ENCODE data around the gene WDR54. TPM values are rescaled to one million over a fixed set of nuclear protein-coding genes. Genes with fewer than 3 reads are reported as not detected.

Gene WDR54, protein sequence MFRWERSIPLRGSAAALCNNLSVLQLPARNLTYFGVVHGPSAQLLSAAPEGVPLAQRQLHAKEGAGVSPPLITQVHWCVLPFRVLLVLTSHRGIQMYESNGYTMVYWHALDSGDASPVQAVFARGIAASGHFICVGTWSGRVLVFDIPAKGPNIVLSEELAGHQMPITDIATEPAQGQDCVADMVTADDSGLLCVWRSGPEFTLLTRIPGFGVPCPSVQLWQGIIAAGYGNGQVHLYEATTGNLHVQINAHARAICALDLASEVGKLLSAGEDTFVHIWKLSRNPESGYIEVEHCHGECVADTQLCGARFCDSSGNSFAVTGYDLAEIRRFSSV
- total RNA-seq = 57.2 and 60.2 TPM in 2 replicates

DNA sequence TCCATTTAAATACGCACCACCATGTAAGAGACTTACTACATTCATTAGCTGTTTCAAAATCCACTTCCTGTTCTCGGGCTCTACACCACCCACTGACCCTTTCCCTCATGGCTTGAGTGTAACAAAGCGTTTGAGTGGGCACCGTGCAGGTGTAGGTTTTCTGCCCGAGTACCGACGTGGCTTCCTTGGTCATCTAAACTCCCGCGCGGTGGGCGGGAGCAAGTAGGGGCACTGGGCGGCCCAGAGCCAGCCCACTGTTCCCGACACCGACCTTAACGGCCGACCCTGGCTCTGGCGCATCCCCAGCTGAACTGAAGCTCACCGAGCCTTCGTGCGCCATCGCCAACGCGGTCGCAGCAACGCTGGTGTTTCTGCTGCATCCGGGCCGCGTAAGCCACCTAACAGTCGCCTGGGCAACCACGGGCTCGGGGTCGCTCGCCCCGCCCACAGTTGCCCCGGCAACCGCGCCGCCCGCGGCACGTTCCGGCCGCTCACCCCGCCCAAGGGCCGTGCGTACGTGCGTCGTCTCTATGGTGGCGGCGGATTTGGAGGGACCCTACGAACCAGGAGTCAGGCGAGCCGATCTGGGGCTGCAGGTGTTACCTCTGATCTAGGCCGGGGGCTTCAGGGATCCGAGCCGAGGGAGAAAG is at the start of gene WDR54, which contains the start of gene C2orf81:
Gene WDR54, plus strand, starts transcription at position 510 of the 650 bp plus-strand sequence. CDS start 424 bp downstream, outside the sequence.
Gene C2orf81, minus strand, starts transcription at position 399 of the 650 bp plus-strand sequence. Its CDS starts 59 bp downstream, at position 340.
- intact Hi-C loops (cut with micrococcal nuclease) = loop anchor here (1.0 to 2.0 kb wide), 14 partner anchors 29 to 1188 kb away; partner anchors contain the start of genes AUP1, DGUOK, DOK1 and HTRA2

DNA sequence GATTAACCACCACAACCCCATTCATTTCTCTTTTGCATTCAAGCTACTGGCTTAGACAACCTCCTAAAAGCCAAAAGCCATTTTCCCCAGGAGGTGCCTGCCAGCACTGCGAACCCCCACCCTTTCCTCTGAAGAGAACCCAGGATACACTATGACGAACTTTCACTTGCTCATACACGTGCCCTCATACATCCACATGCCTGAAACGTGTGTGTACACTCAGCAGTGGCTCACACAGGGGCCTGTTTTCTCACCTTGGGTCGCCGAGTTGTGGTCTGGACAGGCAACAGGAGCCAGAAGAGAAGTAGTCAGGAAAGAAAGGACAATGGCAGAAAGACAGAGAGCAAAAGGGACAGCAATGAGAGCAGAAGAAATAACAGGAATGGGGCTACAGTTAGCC is 48.9 kb upstream of the WDR54 start:
- intact Hi-C loops (cut with micrococcal nuclease) = no loop called here

DNA sequence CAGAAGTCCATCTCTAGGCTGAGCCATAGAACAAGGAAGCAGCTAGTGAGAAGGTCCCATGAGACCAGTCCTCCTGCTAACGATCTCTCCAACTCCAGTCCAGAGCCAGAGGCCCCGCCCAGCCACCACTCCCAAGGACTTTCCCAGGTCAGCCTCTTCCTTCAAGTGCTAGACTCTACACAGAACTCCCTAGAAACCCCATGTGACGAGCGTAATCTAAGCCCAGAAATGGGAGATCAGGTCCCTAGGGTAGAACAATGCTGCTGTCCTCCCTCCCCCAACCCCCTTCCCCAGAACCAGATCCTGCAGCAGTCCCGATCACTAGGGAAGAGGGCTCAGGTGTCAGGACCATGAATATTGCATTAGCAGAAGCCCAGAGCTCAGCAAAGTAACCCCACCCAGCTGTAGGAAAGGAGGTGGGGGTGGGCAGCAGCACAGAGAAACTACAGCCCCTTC is 48.3 kb upstream of the WDR54 start:
- intact Hi-C loops (cut with micrococcal nuclease) = no loop called here

DNA sequence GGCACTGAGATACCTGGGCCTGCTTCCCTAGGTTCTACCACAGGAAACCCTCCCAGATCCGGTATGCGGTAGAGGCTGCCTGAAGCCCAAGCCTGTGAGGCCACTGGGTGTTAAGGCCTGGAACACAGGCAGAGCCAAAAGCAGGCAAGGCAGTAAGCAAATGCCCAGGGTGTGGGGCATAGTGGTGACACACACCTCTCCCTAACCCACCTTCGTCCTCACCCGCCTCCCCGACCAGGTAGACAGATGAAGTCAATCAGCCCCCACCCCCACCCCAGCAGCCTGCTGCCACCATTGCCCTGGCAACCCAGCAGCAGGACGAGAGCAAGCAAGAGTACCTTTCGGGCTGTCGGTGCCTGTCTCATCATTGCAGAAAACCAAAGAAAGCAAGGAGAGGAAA is 47.5 kb upstream of the WDR54 start:
- intact Hi-C loops (cut with micrococcal nuclease) = no loop called here

DNA sequence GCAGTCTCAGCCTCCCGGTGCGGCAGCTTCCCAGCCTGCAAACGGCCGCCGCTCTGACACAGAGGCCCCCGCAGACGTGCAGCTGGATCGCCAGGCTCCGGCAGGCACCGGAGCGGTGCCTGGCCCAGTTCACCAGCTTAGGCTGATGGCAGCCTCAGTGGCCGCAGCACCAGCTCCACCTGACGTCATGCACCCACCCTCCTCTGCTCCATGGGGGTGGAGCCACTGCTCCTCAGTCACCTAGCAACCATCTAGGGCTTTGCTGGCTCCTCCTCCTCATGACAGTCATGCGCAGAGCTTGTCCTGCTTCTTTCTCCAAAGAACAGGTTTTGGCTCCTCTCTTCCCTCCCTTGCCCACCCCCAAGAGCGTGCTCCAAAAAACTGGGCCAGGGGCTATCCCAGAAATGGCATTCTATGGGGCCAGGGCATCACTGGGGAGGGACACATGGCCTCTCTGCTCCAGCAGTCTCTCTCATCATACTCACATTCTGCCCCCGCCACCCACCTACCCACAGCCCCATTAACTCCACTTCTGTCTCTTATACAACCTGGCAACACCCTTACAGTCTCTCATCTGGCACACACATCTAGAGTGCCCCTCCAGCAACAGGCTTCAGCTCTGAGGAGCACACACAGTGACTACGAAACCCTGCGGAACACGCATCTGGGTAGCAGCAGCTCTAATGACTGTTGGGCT is 46.9 kb upstream of the WDR54 start:
- intact Hi-C loops (cut with micrococcal nuclease) = no loop called here

DNA sequence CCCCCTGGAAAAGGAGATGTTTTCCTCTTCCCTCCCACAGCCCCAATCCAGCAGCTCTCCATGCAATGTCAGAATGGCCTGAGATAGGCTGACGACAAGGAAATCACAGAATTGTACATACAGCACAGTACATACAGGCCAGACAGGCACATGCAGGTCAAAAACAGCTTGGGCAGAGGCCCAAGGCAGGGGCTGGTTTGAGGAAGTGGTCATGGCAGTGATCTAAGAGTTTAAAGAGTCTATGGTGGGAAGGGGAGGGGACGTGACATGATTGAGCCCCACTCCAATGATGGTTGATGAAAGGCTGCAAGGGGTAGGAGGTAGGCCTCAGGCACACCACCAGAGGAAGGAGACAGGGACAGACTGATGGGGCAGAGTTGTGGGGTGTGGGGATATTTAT is 45.7 kb upstream of the WDR54 start:
- intact Hi-C loops (cut with micrococcal nuclease) = no loop called here

DNA sequence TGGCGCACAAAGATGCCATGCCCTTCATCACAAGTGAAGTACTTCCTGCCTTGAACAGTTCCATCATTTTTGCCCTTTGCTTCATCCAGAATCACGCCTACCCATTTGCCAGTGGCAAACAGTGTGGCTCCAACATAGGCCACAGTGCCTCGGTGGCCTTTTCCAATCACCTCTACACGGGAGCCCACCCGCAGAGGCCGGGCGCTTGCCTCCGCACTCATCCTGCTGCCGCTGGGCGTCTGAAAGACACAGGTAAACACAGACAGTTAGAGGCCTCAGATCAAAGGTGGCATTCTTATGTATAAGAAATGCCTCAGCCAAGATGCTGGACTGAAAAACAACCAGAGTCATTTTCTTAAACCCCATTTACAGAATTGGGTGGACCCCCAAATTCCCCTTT is 43.5 kb upstream of the WDR54 start:
- intact Hi-C loops (cut with micrococcal nuclease) = no loop called here

DNA sequence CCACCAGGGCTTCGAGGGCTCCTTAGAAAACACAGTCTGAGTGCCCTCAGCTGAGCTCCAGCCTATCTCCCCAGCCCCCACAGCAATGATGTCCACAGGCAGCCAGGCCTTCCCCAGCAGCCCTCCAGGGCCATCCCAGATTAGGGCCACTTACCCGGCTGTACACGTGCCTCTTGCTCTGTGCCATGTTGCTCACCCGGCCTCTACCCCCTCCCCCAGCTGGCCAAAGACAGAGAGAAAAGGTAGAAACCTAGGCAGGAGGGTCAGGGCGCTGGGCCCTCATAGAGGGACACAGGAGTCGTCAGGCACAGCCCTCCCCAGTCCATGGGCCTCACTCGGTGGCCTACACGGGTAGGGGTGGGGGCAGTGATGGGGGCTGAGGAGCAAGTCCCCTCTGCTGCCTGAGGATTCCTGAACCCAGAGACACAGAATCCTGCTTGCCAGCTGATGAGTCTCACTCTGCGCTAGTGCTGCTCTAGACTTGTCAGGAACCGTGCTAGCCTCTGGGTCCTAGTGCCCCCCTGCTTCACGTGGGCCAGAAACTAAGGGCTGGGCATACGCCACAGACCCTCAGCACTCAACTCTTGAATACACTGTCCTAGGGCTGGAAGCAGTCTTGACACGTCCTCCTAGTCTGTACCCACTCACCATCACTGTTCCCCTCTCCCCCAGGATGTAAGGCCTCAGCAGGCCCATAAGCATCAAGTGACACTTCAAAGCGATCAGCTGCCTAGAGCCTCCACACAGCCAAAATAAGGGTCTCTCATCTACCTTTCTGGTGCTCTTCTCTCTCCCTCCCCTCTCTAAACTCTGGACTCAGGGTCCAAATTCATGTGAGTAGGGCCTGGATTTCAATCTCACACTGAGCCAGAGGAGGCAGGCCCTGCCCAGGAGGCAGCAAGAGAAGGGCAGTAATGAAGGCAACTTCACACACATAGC is 41.4 kb upstream of the WDR54 start, which contains the start of gene DCTN1:
Gene DCTN1, minus strand, starts transcription at position 461 of the 939 bp plus-strand sequence. Its CDS starts 274 bp downstream, at position 187.
- intact Hi-C loops (cut with micrococcal nuclease) = loop anchor here (1.0 kb wide), 1 partner anchor 11 kb away; no protein-coding TSS in a partner anchor

DNA sequence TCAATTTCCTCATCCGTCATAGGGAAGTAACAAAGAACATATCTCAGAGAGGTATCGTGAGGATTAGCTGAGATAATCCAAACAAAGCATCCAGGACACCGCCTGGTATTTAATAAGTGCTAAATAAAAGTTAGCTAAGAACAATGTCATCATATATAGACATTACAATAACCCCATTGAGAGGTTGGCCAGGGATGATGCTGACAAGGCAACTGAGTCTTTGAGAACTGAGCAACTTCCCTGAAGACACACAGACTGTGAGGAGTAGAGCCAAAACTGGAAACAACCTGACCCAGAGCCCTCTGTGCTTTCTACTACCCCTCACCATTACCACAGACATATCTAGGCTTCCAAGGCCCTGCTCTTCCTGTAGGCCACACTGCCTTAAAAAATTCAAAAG is 39.8 kb upstream of the WDR54 start:
- intact Hi-C loops (cut with micrococcal nuclease) = no loop called here

DNA sequence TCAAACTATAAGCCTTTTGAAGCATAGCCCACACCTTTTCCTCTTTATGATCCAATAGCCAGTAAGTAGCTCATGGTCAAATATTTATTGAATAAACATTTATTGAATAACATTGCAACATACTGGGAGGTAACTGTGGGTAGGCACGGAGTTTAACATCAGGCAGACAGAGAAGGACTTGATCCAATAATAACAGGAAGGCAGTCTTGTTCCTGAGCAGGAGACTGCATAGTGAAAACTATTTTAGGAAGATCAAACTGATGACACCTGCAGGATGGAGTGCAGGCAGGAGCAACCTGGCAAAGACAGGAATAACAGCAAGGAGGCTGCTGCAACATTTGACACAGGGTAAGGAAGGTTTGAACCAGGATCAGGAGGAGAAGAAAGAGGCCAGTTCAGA is 38.3 kb upstream of the WDR54 start:
- intact Hi-C loops (cut with micrococcal nuclease) = no loop called here

DNA sequence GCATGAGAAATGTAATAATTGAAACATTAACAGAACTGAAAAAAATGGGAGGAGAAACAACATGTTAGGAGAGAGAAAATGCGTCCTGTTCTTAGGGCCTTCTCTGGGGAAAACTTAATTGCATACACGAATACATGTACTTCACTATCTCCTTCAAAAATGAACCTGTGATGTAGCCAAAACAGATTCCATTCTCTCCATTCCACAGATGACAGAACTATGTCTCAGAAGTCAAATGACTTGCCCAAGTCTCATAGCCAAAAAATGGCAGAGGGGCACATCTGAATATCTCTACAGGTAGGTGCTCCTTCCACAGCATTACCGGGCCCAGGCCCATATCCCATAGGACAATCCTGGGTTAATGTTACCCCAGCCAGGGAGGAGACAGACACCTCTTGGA is 37.5 kb upstream of the WDR54 start:
- intact Hi-C loops (cut with micrococcal nuclease) = no loop called here

DNA sequence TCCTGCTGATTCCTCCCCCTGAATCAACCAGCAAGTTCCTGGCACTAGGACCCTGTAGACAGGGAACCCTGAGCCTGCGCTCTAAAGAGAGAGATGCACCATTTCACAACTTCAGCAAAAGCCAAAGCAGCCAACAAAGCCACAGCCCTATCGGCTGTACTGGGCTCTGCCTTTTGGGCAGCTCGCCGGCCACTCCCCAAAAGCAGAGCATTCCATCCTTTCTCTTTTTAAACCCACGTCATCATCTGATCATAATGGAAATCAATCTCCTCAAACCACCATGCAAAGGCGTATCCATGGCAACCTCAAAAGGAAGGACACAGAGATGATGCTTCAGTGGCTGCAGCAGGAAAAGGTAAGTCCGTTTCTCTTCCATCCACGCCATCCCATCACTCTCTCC is 36.1 kb upstream of the WDR54 start:
- intact Hi-C loops (cut with micrococcal nuclease) = no loop called here

DNA sequence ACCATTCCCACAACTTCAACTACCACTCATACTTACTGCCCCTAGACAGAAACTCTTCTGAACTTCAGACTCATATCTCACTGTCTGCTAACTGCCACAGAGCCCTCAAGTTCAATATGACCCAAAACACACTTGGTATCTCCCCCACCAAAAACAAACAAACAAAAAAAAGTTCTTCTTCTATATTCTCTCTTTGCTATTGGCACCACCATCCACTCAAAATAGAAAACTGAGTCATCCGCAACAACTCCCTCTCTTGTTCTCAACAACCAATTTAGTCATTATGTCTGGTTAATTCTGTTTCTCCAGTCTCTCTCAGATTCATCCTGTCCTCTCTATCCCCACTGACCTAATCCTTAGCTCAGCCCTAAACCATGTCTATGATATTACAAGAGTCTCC is 34.2 kb upstream of the WDR54 start:
- intact Hi-C loops (cut with micrococcal nuclease) = no loop called here

DNA sequence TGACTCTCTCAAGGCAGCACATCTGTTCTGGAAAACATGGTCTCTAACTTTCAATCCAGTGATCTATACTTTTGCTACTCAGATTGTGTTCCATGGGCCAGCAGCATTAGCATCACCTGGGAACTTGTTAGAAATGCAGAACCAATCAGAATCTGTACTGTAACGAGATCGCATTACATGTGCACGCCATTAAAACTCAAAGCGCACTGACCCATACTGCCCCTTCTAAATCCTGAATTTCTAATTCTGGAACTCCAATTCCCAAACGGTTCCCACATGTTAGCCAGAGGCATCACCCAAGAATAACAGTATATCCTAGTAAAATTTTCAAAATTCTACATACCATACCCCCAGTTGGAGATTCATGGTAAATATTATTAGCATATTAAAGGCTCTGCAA is 30.9 kb upstream of the WDR54 start:
- intact Hi-C loops (cut with micrococcal nuclease) = loop anchor here (1.0 to 10.0 kb wide), 6 partner anchors 10 to 1257 kb away; partner anchors contain the start of genes CCT7, DCTN1, MRPL19 and PRADC1

DNA sequence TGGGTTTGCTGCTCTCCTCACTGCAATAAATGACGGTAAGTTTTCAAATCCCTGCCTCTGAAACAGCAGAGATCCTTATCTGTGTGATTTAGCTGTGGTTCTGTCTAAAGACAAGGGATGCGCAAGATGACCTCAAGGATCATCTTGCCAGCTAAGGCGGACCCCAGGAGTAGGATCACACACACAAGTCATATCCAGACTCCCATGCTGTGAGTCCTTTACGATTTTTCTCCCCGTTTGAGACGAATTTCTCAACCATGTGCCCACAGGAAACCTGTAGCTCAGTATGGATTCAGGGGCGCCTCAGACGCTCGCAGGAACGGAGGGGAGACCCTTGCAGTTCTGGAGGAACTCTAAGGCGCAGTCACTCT is 30.3 kb upstream of the WDR54 start:
- intact Hi-C loops (cut with micrococcal nuclease) = loop anchor here (1.0 to 10.0 kb wide), 6 partner anchors 11 to 1256 kb away; partner anchors contain the start of genes CCT7, DCTN1, MRPL19 and PRADC1

DNA sequence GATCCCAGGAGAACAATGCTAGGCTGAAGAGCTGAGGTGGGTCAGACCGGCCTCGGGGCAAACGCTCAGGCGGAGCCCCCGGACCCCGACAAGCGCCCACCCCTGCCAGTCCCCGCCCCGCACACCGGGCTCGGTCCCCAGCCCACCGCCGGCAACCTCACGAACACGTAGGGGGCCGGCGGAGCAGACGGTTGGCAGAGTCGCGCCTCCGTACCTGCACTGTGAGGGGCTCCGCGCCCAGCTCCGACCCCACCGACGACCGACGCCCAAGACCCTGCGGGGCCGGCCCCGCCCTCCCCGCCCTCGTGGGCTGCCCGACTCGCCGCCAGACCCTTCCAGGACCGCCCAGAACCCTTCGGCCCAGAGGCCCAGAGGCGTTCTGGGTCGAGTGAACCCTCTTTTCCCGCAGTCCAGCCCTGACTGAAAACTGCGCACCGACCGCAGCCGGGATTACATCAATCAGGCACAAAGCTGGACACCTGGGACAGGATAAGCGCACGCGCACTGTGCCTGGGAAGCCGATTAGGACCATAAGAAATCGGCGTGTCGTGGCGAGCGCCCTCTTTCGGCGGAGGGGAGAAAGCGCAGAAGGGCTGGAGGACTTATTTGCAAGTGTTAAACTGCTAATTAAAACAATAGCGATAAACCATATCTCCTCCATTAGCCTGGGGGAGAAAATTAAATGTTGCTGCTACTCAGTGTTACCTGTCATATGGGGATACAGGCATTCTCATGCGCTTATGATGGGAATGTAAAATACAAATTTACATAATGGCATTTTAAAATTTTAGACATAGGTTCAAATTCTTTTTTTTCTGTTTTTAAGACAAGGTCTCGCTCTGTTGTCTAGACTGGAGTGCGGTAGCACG is 29.7 kb upstream of the WDR54 start:
- intact Hi-C loops (cut with micrococcal nuclease) = loop anchor here (1.0 to 10.0 kb wide), 25 partner anchors 8 to 1255 kb away; partner anchors contain the start of genes AUP1, C2orf81, CCT7 and DCTN1

DNA sequence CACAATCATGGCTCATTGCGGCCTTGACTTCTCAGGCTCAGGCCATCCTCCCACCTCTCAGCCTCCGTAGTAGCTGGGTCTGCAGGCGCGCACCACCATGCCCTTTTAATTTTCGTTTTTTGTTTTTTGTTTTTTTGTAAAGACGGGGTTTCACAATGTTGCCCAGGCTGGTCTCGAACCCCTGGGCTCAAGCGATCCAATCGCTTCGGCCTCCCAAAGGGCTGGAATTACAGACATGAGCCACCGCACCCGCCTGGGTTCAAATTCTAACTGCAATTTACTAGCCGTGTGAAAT is 29.1 kb upstream of the WDR54 start:
- intact Hi-C loops (cut with micrococcal nuclease) = loop anchor here (1.0 to 10.0 kb wide), 23 partner anchors 8 to 1255 kb away; partner anchors contain the start of genes AUP1, C2orf81, CCT7 and DOK1

DNA sequence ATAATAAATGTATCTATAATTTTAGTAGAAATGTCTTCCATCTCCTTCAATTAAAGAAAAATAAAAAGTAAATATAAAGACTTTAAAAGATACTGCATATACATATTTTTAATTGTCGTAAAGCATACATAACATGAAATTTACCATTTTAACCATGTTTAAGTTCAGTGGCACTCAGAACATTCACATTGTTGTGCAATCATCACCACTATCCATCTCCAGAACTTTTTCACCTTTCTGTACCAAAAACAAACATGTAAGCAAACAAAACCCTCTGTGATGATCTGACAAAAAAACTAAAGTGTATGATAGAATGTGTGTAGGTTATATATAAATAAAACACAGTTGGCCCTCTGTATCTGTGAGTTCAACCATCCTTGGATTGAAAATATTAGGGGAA is 28.0 kb upstream of the WDR54 start:
- intact Hi-C loops (cut with micrococcal nuclease) = loop anchor here (2.0 to 10.0 kb wide), 7 partner anchors 59 to 1254 kb away; partner anchors contain the start of genes CCT7, MRPL19, MTHFD2 and PRADC1

DNA sequence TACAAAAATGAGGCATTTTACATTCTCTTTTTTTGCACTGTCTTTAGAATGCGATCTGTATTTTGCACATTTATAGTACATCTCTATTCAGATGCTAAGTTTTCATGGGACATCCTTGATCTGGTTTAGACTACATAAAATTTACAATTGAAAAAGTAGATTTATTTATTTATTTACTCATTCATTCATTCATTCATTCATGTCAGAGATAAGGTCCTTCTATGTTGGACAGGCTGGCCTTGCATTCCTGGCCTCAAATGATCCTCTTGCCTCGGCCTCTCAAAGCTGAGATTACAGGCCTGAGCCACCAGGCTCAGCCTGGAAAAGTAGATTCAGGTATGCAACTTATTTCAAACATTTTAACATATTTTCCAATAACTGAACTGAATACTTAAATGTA is 25.4 kb upstream of the WDR54 start:
- intact Hi-C loops (cut with micrococcal nuclease) = loop anchor here (10.0 kb wide), 3 partner anchors 411 to 1161 kb away; partner anchors contain the start of genes CCT7, PRADC1 and TET3

All from T-helper 1 cell treated with Interleukin-12 subunit alpha and Interleukin-12 subunit beta and Interleukin-4 antibody, amounts not matched to agents 30 ng/mL and 1 ng/mL, for 36 hours (primary cell).